ENCODE measurements around the gene HIPK4.
"Not testable (repeated sequence)": the region's sequence is repeated elsewhere in the genome, so short reads cannot be mapped to it uniquely, and the experiment has no call there.

HIPK4 gene

GRCh38 chr19:40417643-40417981 is 27.6 kb upstream of the HIPK4 start:
- no peak for DNase-seq (ENCODE audit: low spot score)

GRCh38 chr19:40416918-40417642 is 27.1 kb upstream of the HIPK4 start:
- DNase-seq (ENCODE audit: low spot score), result peak; percentile 75

GRCh38 chr19:40415768-40416167 is 25.8 kb upstream of the HIPK4 start:
- DNase-seq (ENCODE audit: low spot score), result no peak

- DNase-seq (ENCODE audit: low spot score), result no peak
Observed at GRCh38 chr19:40414542-40415535, 24.9 kb upstream of the HIPK4 start.

GRCh38 chr19:40413291-40413845 is 23.4 kb upstream of the HIPK4 start, which contains the start of gene PRX:
PRX (minus strand) TSS chr19:40413378; CDS start chr19:40407932, 5,446 bp downstream.
- no peak for DNase-seq (ENCODE audit: low spot score)

- DNase-seq (ENCODE audit: low spot score), result no peak
Observed at GRCh38 chr19:40412866-40413265, 22.9 kb upstream of the HIPK4 start.

- DNase-seq (ENCODE audit: low spot score), result no peak
Observed at GRCh38 chr19:40411958-40412499, 22.0 kb upstream of the HIPK4 start.

- DNase-seq (ENCODE audit: low spot score), result no peak
Observed at GRCh38 chr19:40411125-40411842, 21.3 kb upstream of the HIPK4 start.

- DNase-seq (ENCODE audit: low spot score), result no peak
Observed at GRCh38 chr19:40410030-40410389, 20.0 kb upstream of the HIPK4 start.

- DNase-seq (ENCODE audit: low spot score), result not testable (repeated sequence)
Observed at GRCh38 chr19:40408598-40408925, 18.6 kb upstream of the HIPK4 start.

GRCh38 chr19:40407714-40408597 is 18.0 kb upstream of the HIPK4 start:
- DNase-seq (ENCODE audit: low spot score), result no peak

- DNase-seq (ENCODE audit: low spot score), result peak; percentile 95
Observed at GRCh38 chr19:40403262-40403984, 13.4 kb upstream of the HIPK4 start.

- DNase-seq (ENCODE audit: low spot score), result no peak
Observed at GRCh38 chr19:40400559-40400958, 10.6 kb upstream of the HIPK4 start.

- DNase-seq (ENCODE audit: low spot score), result no peak
Observed at GRCh38 chr19:40398417-40399131, 8.6 kb upstream of the HIPK4 start.

- DNase-seq (ENCODE audit: low spot score), result no peak
Observed at GRCh38 chr19:40397568-40397906, 7.6 kb upstream of the HIPK4 start.

GRCh38 chr19:40396886-40397567 is 7.0 kb upstream of the HIPK4 start:
- DNase-seq (ENCODE audit: low spot score), result no peak

GRCh38 chr19:40395956-40396355 is 6.0 kb upstream of the HIPK4 start:
- DNase-seq (ENCODE audit: low spot score), result no peak

- no peak for DNase-seq (ENCODE audit: low spot score)
Observed at GRCh38 chr19:40394816-40395210, 4.8 kb upstream of the HIPK4 start.
